ENCODE data around the gene NXT1.

- TF ChIP-seq, protein P1, sequence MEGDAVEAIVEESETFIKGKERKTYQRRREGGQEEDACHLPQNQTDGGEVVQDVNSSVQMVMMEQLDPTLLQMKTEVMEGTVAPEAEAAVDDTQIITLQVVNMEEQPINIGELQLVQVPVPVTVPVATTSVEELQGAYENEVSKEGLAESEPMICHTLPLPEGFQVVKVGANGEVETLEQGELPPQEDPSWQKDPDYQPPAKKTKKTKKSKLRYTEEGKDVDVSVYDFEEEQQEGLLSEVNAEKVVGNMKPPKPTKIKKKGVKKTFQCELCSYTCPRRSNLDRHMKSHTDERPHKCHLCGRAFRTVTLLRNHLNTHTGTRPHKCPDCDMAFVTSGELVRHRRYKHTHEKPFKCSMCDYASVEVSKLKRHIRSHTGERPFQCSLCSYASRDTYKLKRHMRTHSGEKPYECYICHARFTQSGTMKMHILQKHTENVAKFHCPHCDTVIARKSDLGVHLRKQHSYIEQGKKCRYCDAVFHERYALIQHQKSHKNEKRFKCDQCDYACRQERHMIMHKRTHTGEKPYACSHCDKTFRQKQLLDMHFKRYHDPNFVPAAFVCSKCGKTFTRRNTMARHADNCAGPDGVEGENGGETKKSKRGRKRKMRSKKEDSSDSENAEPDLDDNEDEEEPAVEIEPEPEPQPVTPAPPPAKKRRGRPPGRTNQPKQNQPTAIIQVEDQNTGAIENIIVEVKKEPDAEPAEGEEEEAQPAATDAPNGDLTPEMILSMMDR (conservative IDR thresholded peaks at IDR 0.05; ENCODE audit: low read depth, low read length), result no peak
- TF ChIP-seq BHLHE40 (IDR thresholded peaks at IDR 0.05; ENCODE audit: low read depth, low read length) (no peak), POLR2A (IDR thresholded peaks at IDR 0.05; ENCODE audit: low read depth, low read length) (no peak), USF2 (IDR thresholded peaks at IDR 0.05; ENCODE audit: low read depth, low read length) (no peak), CEBPB (IDR thresholded peaks at IDR 0.05; ENCODE audit: low read depth, low read length) (no peak), RFX5 (IDR thresholded peaks at IDR 0.05; ENCODE audit: low read depth, low read length) (no peak), RAD21 (IDR thresholded peaks at IDR 0.05; ENCODE audit: low read length) (no peak)
These were observed 6.3 kb upstream of the NXT1 start for GRCh38 chr20:23344336-23344735.

Measured in IMR-90 (cell line).